Cardiac septum (tissue), 1 donor: ENCODE results near the gene CEP295NL. TPM values are rescaled to one million over a fixed set of nuclear protein-coding genes. Genes with fewer than 3 reads are reported as not detected.

Source experiments
- DNase-seq: peaks from one replicate; pipeline ENCODE4 v3.0.0-alpha.2; 2020; ENCODE audit warnings: low spot score
- intact Hi-C: fragments of 100-400 bp; cut with DNase I; formaldehyde crosslinking; loops from one replicate; pipeline ENCODE4 v1.14.0; 2022
- total RNA-seq: library from RNA; stranded (reverse); fragmentation: NEBNext Ultra II Directional; extraction: Animal tissue kit (Norgen Biotek cat#: 25700); gene quantifications from one replicate; pipeline ENCODE4 v1.2.1, GENCODE V29; 2021
- donor health status: DM: no; HTN: no; CAD: no.

The CEP295NL gene
- total RNA-seq, 1 donor from 2014 or later, result 1.6 TPM

DNA sequence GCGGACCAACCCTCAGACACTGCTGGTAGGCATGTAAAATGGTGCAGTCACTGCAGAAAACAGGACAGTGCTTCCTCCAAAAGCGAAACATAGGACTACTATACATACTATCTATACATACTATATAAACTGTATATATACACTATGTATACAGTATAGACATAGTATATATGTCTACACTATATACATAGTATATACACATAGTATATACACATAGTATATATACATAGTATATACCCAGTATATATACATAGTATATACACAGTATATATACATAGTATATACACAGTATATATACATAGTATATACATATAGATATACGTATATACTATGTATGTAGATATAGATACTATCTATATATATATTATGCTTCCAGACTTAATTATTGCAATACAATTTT, 55.9 kb downstream of the CEP295NL start:
- intact Hi-C loops, result no loop called here
- no peak for DNase-seq

GRCh38 chr17:78844301-78845005, 58.5 kb downstream of the CEP295NL start:
- intact Hi-C loops, result no loop called here
- DNase-seq, result no peak

- DNase-seq, result no peak
- intact Hi-C loops, result no loop called here
Measured at GRCh38 chr17:78842881-78843565, 60.0 kb downstream of the CEP295NL start.

DNA sequence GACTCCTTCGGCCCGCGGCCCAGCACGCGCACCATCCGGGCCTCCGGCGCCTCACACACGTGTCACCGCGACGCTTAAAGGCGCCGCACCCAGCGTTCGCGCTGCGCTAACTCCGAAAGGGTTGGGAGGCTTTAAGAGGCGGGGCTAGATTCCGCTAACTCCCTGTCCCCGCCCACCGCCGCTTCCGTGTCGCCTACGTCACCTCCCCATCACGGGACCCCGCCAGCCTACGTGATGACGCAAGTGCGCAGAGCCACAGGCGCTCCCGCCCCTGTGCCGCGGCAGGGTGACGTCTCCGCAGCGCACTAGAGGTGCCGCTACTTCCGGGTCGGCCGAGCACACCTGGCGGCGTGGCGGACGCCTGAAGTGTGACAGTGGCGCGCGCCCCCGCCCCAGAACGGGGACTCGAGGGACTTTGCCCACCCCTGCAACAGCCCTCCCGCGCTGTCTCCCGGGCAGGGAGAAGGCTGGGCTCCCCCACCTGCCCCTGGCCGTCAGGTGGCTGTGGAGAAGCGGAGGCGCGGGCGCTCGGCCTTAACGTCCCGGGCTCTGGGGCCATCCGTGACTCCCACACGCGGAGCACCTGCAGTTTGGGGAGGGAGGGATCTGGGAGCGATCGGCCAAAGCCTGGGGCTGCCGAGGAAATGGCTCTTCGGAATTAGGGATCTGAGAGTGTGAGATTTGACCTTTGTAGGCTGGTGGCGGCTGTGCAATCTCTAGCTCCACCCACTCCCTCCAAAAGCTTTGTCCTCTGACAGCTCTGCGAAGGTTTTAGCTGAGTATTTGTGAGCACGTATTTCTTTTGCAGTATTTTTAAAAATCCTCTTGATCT, 62.0 kb downstream of the CEP295NL start, which contains the start of gene USP36:
USP36 (minus strand) TSS at position 35 of the 832 bp plus-strand sequence. CDS start 4,451 bp downstream, outside the sequence.
- DNase-seq, result peak; percentile 100
- intact Hi-C loops, result no loop called here

Other genes starting within 250 kb of the CEP295NL start
- gene CYTH1, start 120.9 kb downstream of the CEP295NL start, total RNA-seq, result 29.4 TPM
- 19.5 TPM for gene USP36, start 62.4 kb downstream of the CEP295NL start, total RNA-seq
- 95.5 TPM for gene TIMP2, start 22.2 kb upstream of the CEP295NL start, total RNA-seq
- 312 TPM for gene LGALS3BP, start 76.7 kb upstream of the CEP295NL start, total RNA-seq
- gene CANT1, start 106.6 kb upstream of the CEP295NL start, total RNA-seq, result 25.2 TPM
- gene C1QTNF1, start 121.0 kb upstream of the CEP295NL start, total RNA-seq, result 92.9 TPM
- 39.4 TPM for gene ENGASE, start 171.6 kb upstream of the CEP295NL start, total RNA-seq